GM11168 (cell line): ENCODE results near the gene WNK2.

Experiments
- in situ Hi-C: fragments of 300-500 bp; cut with MboI; formaldehyde crosslinking; loops from one replicate; pipeline ENCODE4 v1.12.0; 2022; ENCODE audit warnings: low sequenced_read_pairs; ENCODE audit not compliant: unreplicated experiment

WNK2 gene

GRCh38 chr9:93261281-93261680, 77.3 kb downstream of the WNK2 start:
- in situ Hi-C loops = no loop called here

- in situ Hi-C loops = no loop called here
These were observed 78.0 kb downstream of the WNK2 start for GRCh38 chr9:93261735-93262523.

GRCh38 chr9:93262537-93263310, 78.8 kb downstream of the WNK2 start:
- in situ Hi-C loops = no loop called here

- in situ Hi-C loops = no loop called here
These were observed 79.6 kb downstream of the WNK2 start for GRCh38 chr9:93263334-93264229.

GRCh38 chr9:93264338-93265125, 80.6 kb downstream of the WNK2 start:
- in situ Hi-C loops = no loop called here

GRCh38 chr9:93265301-93265971, 81.5 kb downstream of the WNK2 start:
- in situ Hi-C loops = no loop called here

- in situ Hi-C loops = no loop called here
These were observed 82.0 kb downstream of the WNK2 start for GRCh38 chr9:93265972-93266371.

- in situ Hi-C loops = no loop called here
These were observed 82.6 kb downstream of the WNK2 start for GRCh38 chr9:93266521-93267001.

GRCh38 chr9:93267091-93267541, 83.2 kb downstream of the WNK2 start:
- in situ Hi-C loops = no loop called here

- in situ Hi-C loops = no loop called here
These were observed 84.0 kb downstream of the WNK2 start for GRCh38 chr9:93267681-93268505.

GRCh38 chr9:93268551-93269314, 84.8 kb downstream of the WNK2 start:
- in situ Hi-C loops = no loop called here

- in situ Hi-C loops = no loop called here
These were observed 87.0 kb downstream of the WNK2 start for GRCh38 chr9:93270976-93271375.

GRCh38 chr9:93276973-93277372, 93.0 kb downstream of the WNK2 start:
- in situ Hi-C loops = no loop called here

GRCh38 chr9:93278144-93278543, 94.2 kb downstream of the WNK2 start:
- in situ Hi-C loops = no loop called here

GRCh38 chr9:93280661-93281259, 96.8 kb downstream of the WNK2 start:
- in situ Hi-C loops = no loop called here

- in situ Hi-C loops = no loop called here
These were observed 102.6 kb downstream of the WNK2 start for GRCh38 chr9:93286252-93287188.
